Skin epidermis (tissue), 12 donors: ENCODE measurements around the gene SPTBN1.

Experiments
- H3K27ac ChIP-seq, 21 experiments: fragments of 200-600 bp; sonication (generic) in 11 of 21; one replicate each; pipeline ENCODE4 v1.5.0; 2020; ENCODE audit warnings: mild to moderate bottlenecking in 3 of 21, inconsistent platforms in 2 of 21, moderate library complexity in 2 of 21
- H3K4me3 ChIP-seq, 7 experiments: fragments of 200-600 bp; sonication (generic) in 2 of 7; one replicate each; pipeline ENCODE4 v1.5.0; 2020; ENCODE audit warnings: inconsistent platforms in 2 of 7, mild to moderate bottlenecking in 2 of 7, moderate library complexity in 1 of 7

SPTBN1 gene

GRCh38 chr2:54631755-54632154, 175.6 kb downstream of the SPTBN1 start:
- Histone ChIP-seq H3K4me3 (no peak overlapping the region), H3K27ac (peak overlapping the region in 3 of 21 experiments; percentile 3 to 16 (median 13))

- Histone ChIP-seq H3K27ac (peak overlapping the region in 10 of 21 experiments; percentile 35 to 85 (median 74)), H3K4me3 (no peak overlapping the region)
Measured at GRCh38 chr2:54632733-54633692, 176.9 kb downstream of the SPTBN1 start.

- H3K4me3 ChIP-seq: no peak overlapping the region
- peak overlapping the region in 15 of 21 experiments; percentile 37 to 85 (median 72) for H3K27ac ChIP-seq
Measured at GRCh38 chr2:54634021-54634420, 177.9 kb downstream of the SPTBN1 start.

- peak overlapping the region in 20 of 21 experiments; percentile 4 to 85 (median 72) for H3K27ac ChIP-seq
- H3K4me3 ChIP-seq: no peak overlapping the region
Measured at GRCh38 chr2:54634564-54635511, 178.7 kb downstream of the SPTBN1 start.

- Histone ChIP-seq H3K4me3 (no peak overlapping the region), H3K27ac (peak overlapping the region in 20 of 21 experiments; percentile 4 to 85 (median 72))
Measured at GRCh38 chr2:54635554-54636152, 179.5 kb downstream of the SPTBN1 start.

GRCh38 chr2:54636415-54637139, 180.4 kb downstream of the SPTBN1 start:
- H3K4me3 ChIP-seq: no peak overlapping the region
- peak overlapping the region in 6 of 21 experiments; percentile 6 to 84 (median 34) for H3K27ac ChIP-seq

GRCh38 chr2:54638103-54638502, 182.0 kb downstream of the SPTBN1 start:
- no peak overlapping the region for H3K4me3 ChIP-seq
- H3K27ac ChIP-seq: no peak overlapping the region

GRCh38 chr2:54638774-54639187, 182.7 kb downstream of the SPTBN1 start:
- H3K27ac ChIP-seq: peak overlapping the region in 4 of 21 experiments; percentile 26 to 44 (median 35)

GRCh38 chr2:54639609-54640008, 183.5 kb downstream of the SPTBN1 start:
- H3K27ac ChIP-seq: peak overlapping the region in 6 of 21 experiments; percentile 13 to 44 (median 28)
- no peak overlapping the region for H3K4me3 ChIP-seq

More at GRCh38 chr2:54638774-54639187, 182.7 kb downstream of the SPTBN1 start:
- H3K4me3 ChIP-seq: no peak overlapping the region

- peak overlapping the region in 1 of 21 experiments; percentile 50 for H3K27ac ChIP-seq
- H3K4me3 ChIP-seq: no peak overlapping the region
Measured at GRCh38 chr2:54640834-54641540, 184.9 kb downstream of the SPTBN1 start.

- no peak overlapping the region for H3K4me3 ChIP-seq
- peak overlapping the region in 3 of 21 experiments; percentile 22 to 58 (median 50) for H3K27ac ChIP-seq
Measured at GRCh38 chr2:54641988-54642387, 185.9 kb downstream of the SPTBN1 start.

- Histone ChIP-seq H3K4me3 (no peak overlapping the region), H3K27ac (no peak overlapping the region)
Measured at GRCh38 chr2:54642677-54643430, 186.7 kb downstream of the SPTBN1 start.

GRCh38 chr2:54644236-54644635, 188.1 kb downstream of the SPTBN1 start:
- H3K27ac ChIP-seq: no peak overlapping the region

GRCh38 chr2:54646170-54646927, 190.2 kb downstream of the SPTBN1 start:
- no peak overlapping the region for H3K27ac ChIP-seq
- H3K4me3 ChIP-seq: no peak overlapping the region

More at GRCh38 chr2:54644236-54644635, 188.1 kb downstream of the SPTBN1 start:
- no peak overlapping the region for H3K4me3 ChIP-seq

- no peak overlapping the region for H3K27ac ChIP-seq
- no peak overlapping the region for H3K4me3 ChIP-seq
Measured at GRCh38 chr2:54648256-54648655, 192.1 kb downstream of the SPTBN1 start.

- H3K4me3 ChIP-seq: no peak overlapping the region
Measured at GRCh38 chr2:54649191-54649590, 193.1 kb downstream of the SPTBN1 start.

GRCh38 chr2:54649633-54650032, 193.5 kb downstream of the SPTBN1 start:
- no peak overlapping the region for H3K4me3 ChIP-seq
- no peak overlapping the region for H3K27ac ChIP-seq

More at GRCh38 chr2:54649191-54649590, 193.1 kb downstream of the SPTBN1 start:
- no peak overlapping the region for H3K27ac ChIP-seq
